ENCODE results near the gene NDST1. TPM values are rescaled to one million over a fixed set of nuclear protein-coding genes. Genes with fewer than 3 reads are reported as not detected.

The NDST1 gene
- total RNA-seq, 1 experiment from 2014 or later, result 69.9 TPM

DNA sequence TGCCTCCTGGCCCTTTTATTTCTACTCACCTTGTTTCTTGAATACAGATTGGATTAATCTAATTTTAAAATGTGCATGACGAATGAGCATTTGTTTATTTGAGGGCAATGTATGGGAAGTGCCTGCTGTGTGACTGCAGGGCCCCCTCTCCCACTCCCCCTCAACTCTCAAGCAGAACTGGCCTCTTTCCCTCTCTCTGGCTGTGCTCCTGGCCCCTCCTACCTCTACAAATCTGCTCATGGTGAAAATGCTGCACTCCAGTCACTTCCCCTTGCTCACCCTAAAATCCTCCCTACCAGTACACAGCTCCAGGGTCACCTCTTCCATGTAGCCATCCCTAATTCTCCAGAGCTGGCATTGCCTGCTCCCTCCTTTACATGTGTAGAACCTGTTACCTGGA lies 17.2 kb upstream of the NDST1 start:
- ChIA-PET CTCF (interaction anchor here (0.9 to 3.1 kb wide), 7 partner anchors 13 to 244 kb away, joined by 3 to 24 read pairs (median 4); partner anchors contain the start of gene RPS14), POLR2A (no interaction called here)
- H3K36me3 Mint-ChIP-seq, result no peaks in the 10 kb centered on the region
- peaks cover 59% of the 10 kb centered on the region for H3K4me1 Mint-ChIP-seq
- H3K27ac Mint-ChIP-seq, result peak overlapping the region; percentile 83
- TF ChIP-seq, protein P1, sequence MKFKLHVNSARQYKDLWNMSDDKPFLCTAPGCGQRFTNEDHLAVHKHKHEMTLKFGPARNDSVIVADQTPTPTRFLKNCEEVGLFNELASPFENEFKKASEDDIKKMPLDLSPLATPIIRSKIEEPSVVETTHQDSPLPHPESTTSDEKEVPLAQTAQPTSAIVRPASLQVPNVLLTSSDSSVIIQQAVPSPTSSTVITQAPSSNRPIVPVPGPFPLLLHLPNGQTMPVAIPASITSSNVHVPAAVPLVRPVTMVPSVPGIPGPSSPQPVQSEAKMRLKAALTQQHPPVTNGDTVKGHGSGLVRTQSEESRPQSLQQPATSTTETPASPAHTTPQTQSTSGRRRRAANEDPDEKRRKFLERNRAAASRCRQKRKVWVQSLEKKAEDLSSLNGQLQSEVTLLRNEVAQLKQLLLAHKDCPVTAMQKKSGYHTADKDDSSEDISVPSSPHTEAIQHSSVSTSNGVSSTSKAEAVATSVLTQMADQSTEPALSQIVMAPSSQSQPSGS (CRISPR knock-in tag; IDR thresholded peaks at IDR 0.05; ENCODE audit: borderline replicate concordance, low read depth), result no peak
- TF ChIP-seq GABPB1 (CRISPR knock-in tag; IDR thresholded peaks at IDR 0.05) (no peak), FOXJ3 (CRISPR knock-in tag; IDR thresholded peaks at IDR 0.05; ENCODE audit: borderline replicate concordance) (no peak), NFE2L1 (CRISPR knock-in tag; IDR thresholded peaks at IDR 0.05) (no peak), JAZF1 (CRISPR knock-in tag; IDR thresholded peaks at IDR 0.05) (no peak)
- TF ChIP-seq, protein P2, sequence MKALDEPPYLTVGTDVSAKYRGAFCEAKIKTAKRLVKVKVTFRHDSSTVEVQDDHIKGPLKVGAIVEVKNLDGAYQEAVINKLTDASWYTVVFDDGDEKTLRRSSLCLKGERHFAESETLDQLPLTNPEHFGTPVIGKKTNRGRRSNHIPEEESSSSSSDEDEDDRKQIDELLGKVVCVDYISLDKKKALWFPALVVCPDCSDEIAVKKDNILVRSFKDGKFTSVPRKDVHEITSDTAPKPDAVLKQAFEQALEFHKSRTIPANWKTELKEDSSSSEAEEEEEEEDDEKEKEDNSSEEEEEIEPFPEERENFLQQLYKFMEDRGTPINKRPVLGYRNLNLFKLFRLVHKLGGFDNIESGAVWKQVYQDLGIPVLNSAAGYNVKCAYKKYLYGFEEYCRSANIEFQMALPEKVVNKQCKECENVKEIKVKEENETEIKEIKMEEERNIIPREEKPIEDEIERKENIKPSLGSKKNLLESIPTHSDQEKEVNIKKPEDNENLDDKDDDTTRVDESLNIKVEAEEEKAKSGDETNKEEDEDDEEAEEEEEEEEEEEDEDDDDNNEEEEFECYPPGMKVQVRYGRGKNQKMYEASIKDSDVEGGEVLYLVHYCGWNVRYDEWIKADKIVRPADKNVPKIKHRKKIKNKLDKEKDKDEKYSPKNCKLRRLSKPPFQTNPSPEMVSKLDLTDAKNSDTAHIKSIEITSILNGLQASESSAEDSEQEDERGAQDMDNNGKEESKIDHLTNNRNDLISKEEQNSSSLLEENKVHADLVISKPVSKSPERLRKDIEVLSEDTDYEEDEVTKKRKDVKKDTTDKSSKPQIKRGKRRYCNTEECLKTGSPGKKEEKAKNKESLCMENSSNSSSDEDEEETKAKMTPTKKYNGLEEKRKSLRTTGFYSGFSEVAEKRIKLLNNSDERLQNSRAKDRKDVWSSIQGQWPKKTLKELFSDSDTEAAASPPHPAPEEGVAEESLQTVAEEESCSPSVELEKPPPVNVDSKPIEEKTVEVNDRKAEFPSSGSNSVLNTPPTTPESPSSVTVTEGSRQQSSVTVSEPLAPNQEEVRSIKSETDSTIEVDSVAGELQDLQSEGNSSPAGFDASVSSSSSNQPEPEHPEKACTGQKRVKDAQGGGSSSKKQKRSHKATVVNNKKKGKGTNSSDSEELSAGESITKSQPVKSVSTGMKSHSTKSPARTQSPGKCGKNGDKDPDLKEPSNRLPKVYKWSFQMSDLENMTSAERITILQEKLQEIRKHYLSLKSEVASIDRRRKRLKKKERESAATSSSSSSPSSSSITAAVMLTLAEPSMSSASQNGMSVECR (CRISPR knock-in tag; IDR thresholded peaks at IDR 0.05; ENCODE audit: borderline replicate concordance), result no peak
- TF ChIP-seq, protein P3, sequence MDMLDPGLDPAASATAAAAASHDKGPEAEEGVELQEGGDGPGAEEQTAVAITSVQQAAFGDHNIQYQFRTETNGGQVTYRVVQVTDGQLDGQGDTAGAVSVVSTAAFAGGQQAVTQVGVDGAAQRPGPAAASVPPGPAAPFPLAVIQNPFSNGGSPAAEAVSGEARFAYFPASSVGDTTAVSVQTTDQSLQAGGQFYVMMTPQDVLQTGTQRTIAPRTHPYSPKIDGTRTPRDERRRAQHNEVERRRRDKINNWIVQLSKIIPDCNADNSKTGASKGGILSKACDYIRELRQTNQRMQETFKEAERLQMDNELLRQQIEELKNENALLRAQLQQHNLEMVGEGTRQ (CRISPR knock-in tag; IDR thresholded peaks at IDR 0.05), result no peak
- no peaks in the 10 kb centered on the region for H3K9me3 Mint-ChIP-seq
- no peak for ATAC-seq
- no peaks in the 10 kb centered on the region for H3K27me3 Mint-ChIP-seq (ENCODE audit: low read depth)
- no peak for DNase-seq (ENCODE audit: low spot score)
- H3K4me3 Mint-ChIP-seq, result no peak overlapping the region

DNA sequence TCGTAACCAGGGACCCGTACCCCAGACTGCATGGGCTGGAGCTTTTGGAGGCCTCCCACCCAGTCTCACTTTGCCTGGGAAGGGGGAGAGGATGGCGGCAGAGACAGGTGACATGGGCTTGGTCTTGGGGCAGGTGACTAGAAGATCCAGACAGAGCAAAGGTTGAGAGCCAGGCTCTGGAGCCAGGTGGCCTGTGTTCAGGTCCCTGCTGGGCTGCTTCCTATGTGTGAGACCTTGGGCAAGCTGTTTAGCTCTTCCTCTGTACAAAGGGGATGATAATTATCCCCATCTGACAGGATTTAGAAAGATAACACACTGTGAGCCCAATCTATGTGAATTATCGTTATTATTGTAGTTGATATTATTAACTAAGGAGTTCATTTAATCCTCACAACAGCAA lies 16.1 kb upstream of the NDST1 start:
- H3K27ac Mint-ChIP-seq, result peak overlapping the region; percentile 68
- ChIA-PET CTCF (interaction anchor here (1.0 to 1.6 kb wide), 2 partner anchors 19 to 53 kb away, joined by 3 to 4 read pairs; no protein-coding TSS in a partner anchor), POLR2A (no interaction called here)
- ATAC-seq (no peak), DNase-seq (ENCODE audit: low spot score) (no peak)
- H3K27me3 Mint-ChIP-seq (ENCODE audit: low read depth), result no peaks in the 10 kb centered on the region
- no peaks in the 10 kb centered on the region for H3K36me3 Mint-ChIP-seq
- no peak overlapping the region for H3K4me3 Mint-ChIP-seq
- H3K4me1 Mint-ChIP-seq, result peaks cover 65% of the 10 kb centered on the region
- H3K9me3 Mint-ChIP-seq, result no peaks in the 10 kb centered on the region
- TF ChIP-seq, protein P4, sequence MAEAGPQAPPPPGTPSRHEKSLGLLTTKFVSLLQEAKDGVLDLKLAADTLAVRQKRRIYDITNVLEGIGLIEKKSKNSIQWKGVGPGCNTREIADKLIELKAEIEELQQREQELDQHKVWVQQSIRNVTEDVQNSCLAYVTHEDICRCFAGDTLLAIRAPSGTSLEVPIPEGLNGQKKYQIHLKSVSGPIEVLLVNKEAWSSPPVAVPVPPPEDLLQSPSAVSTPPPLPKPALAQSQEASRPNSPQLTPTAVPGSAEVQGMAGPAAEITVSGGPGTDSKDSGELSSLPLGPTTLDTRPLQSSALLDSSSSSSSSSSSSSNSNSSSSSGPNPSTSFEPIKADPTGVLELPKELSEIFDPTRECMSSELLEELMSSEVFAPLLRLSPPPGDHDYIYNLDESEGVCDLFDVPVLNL (CRISPR knock-in tag; IDR thresholded peaks at IDR 0.05; ENCODE audit: borderline replicate concordance, low read depth), result no peak

DNA sequence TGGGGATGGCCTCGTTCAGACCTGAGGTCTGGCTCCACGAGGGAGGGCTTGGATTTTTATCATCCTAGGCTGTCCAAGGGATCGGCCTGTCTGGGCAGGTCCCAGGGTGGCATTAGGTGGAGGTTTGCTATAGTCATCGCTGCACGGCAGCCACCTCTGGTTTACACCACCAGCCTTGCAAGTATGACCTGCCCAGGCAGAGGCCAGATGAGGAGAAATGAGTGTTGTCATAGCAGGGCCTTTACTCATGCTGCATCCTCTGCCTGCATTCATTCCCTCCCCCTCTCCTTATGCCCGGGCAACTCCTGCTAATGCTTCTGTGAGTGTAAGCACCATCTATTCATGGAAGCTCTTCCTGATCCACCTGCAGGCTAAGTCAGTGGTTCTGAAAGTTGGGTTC lies 15.3 kb upstream of the NDST1 start:
- no peak overlapping the region for H3K4me3 Mint-ChIP-seq
- peaks cover 63% of the 10 kb centered on the region for H3K4me1 Mint-ChIP-seq
- TF ChIP-seq, protein P5, sequence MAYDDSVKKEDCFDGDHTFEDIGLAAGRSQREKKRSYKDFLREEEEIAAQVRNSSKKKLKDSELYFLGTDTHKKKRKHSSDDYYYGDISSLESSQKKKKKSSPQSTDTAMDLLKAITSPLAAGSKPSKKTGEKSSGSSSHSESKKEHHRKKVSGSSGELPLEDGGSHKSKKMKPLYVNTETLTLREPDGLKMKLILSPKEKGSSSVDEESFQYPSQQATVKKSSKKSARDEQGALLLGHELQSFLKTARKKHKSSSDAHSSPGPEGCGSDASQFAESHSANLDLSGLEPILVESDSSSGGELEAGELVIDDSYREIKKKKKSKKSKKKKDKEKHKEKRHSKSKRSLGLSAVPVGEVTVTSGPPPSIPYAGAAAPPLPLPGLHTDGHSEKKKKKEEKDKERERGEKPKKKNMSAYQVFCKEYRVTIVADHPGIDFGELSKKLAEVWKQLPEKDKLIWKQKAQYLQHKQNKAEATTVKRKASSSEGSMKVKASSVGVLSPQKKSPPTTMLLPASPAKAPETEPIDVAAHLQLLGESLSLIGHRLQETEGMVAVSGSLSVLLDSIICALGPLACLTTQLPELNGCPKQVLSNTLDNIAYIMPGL (CRISPR knock-in tag; IDR thresholded peaks at IDR 0.05), result no peak
- TF ChIP-seq ZNF219 (CRISPR knock-in tag; IDR thresholded peaks at IDR 0.05; ENCODE audit: borderline replicate concordance) (no peak), ZBTB21 (CRISPR knock-in tag; IDR thresholded peaks at IDR 0.05; ENCODE audit: borderline replicate concordance) (no peak)
- TF ChIP-seq, protein P6, sequence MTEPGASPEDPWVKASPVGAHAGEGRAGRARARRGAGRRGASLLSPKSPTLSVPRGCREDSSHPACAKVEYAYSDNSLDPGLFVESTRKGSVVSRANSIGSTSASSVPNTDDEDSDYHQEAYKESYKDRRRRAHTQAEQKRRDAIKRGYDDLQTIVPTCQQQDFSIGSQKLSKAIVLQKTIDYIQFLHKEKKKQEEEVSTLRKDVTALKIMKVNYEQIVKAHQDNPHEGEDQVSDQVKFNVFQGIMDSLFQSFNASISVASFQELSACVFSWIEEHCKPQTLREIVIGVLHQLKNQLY (CRISPR knock-in tag; IDR thresholded peaks at IDR 0.05), result no peak

More for the DNA sequence above, 15.3 kb upstream of the NDST1 start:
- Mint-ChIP-seq H3K36me3 (no peaks in the 10 kb centered on the region), H3K9me3 (no peaks in the 10 kb centered on the region), H3K27me3 (ENCODE audit: low read depth) (no peaks in the 10 kb centered on the region), H3K27ac (peak overlapping the region; percentile 80; the same call in 1 of the 2 replicates)
- POLR2A ChIA-PET, result interaction anchor here (0.7 kb wide), 2 partner anchors 9 to 65 kb away, joined by 7 to 9 read pairs; no protein-coding TSS in a partner anchor
- no peak for DNase-seq (ENCODE audit: low spot score)
- CTCF ChIA-PET, result no interaction called here
- ATAC-seq, result no peak
